HEK293T (cell line): ENCODE measurements around the gene MUC5B.

Experiments
- ARNT ChIP-seq: fragments of 450-650 bp; IDR thresholded peaks from 2 replicates; pipeline ENCODE4 v1.6.1; 2017; ENCODE audit warnings: mild to moderate bottlenecking
- BHLHE40 ChIP-seq: fragments of 450-650 bp; IDR thresholded peaks from 2 replicates; pipeline ENCODE4 v1.6.1; 2016; ENCODE audit warnings: mild to moderate bottlenecking, moderate library complexity, borderline replicate concordance
- CTBP1 ChIP-seq: fragments of 450-650 bp; IDR thresholded peaks from 2 replicates; pipeline ENCODE4 v1.6.1; 2016; ENCODE audit warnings: borderline replicate concordance
- FOXA1 ChIP-seq: fragments of 450-650 bp; IDR thresholded peaks from 2 replicates; pipeline ENCODE4 v1.6.1; 2016; ENCODE audit warnings: mild to moderate bottlenecking
- FOXM1 ChIP-seq: fragments of 450-650 bp; IDR thresholded peaks from 2 replicates; pipeline ENCODE4 v1.6.1; 2017; ENCODE audit warnings: mild to moderate bottlenecking, borderline replicate concordance
- HDGF ChIP-seq: fragments of 450-650 bp; IDR thresholded peaks from 2 replicates; pipeline ENCODE4 v1.6.1; 2017; ENCODE audit warnings: antibody characterized with exemption, borderline replicate concordance
- L3MBTL2 ChIP-seq: fragments of 450-650 bp; conservative IDR thresholded peaks from 2 replicates; pipeline ENCODE4 v1.6.1; 2016; ENCODE audit warnings: mild to moderate bottlenecking
- LEF1 ChIP-seq: fragments of 450-650 bp; IDR thresholded peaks from 2 replicates; pipeline ENCODE4 v1.6.1; 2017; ENCODE audit warnings: mild to moderate bottlenecking, borderline replicate concordance
- SP1 ChIP-seq: fragments of 450-650 bp; IDR thresholded peaks from 2 replicates; pipeline ENCODE4 v1.6.1; 2017
- SUZ12 ChIP-seq: fragments of 450-650 bp; IDR thresholded peaks from 2 replicates; pipeline ENCODE4 v1.6.1; 2016; ENCODE audit warnings: mild to moderate bottlenecking

DNA sequence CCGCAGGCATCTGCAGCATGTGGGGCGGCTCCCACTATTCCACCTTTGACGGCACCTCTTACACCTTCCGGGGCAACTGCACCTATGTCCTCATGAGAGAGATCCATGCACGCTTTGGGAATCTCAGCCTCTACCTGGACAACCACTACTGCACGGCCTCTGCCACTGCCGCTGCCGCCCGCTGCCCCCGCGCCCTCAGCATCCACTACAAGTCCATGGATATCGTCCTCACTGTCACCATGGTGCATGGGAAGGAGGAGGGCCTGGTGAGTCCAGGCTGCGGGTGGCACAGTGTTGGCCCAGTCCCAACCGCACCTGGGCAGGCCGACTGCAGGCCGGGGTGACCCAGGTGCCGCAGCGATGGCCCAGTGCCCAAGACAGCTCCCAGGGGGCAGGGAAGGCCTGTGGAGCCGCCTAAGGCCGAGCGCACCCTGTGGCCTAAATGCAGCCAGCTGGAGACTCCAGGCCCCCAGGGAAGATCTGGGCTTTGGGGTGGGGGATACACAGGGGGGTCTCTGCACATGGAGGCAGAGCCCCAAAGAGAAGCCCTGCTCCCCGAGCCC lies 31.3 kb downstream of the MUC5B start:
- TF ChIP-seq HDGF (no peak), L3MBTL2 (no peak), SUZ12 (no peak), FOXM1 (no peak), BHLHE40 (no peak), FOXA1 (no peak), SP1 (no peak), CTBP1 (no peak), LEF1 (no peak), ARNT (no peak)
